Choroid plexus epithelial cell (primary cell): ENCODE measurements around the gene CLSTN1.

Source experiments
- DNase-seq: peaks from one replicate; pipeline ENCODE4 v3.0.0-alpha.2; 2010; ENCODE audit warnings: low read depth
- H3K4me3 ChIP-seq: 2 replicates; pipeline ENCODE4 v1.5.1; 2011; ENCODE audit warnings: low read depth, mild to moderate bottlenecking, control low read depth, low read length, moderate library complexity
- TF ChIP-seq, protein P1 (sequence below): conservative IDR thresholded peaks from 2 replicates; pipeline ENCODE4 v1.5.1; 2011; ENCODE audit warnings: low read depth, mild to moderate bottlenecking, control low read depth, inconsistent platforms, low read length, moderate library complexity

Gene CLSTN1

GRCh38 chr1:9823943-9824701 is at the start of gene CLSTN1:
Gene CLSTN1, minus strand, starts transcription at chr1:9823965. Its CDS starts 232 bp downstream, at chr1:9823733.
- TF ChIP-seq, protein P1, sequence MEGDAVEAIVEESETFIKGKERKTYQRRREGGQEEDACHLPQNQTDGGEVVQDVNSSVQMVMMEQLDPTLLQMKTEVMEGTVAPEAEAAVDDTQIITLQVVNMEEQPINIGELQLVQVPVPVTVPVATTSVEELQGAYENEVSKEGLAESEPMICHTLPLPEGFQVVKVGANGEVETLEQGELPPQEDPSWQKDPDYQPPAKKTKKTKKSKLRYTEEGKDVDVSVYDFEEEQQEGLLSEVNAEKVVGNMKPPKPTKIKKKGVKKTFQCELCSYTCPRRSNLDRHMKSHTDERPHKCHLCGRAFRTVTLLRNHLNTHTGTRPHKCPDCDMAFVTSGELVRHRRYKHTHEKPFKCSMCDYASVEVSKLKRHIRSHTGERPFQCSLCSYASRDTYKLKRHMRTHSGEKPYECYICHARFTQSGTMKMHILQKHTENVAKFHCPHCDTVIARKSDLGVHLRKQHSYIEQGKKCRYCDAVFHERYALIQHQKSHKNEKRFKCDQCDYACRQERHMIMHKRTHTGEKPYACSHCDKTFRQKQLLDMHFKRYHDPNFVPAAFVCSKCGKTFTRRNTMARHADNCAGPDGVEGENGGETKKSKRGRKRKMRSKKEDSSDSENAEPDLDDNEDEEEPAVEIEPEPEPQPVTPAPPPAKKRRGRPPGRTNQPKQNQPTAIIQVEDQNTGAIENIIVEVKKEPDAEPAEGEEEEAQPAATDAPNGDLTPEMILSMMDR: no peak
- peak; percentile 86 for DNase-seq
- peak within 1 kb of the TSS; percentile 84 for H3K4me3 ChIP-seq

GRCh38 chr1:9873385-9873784 is 49.6 kb upstream of the CLSTN1 start:
- DNase-seq: no peak
- H3K4me3 ChIP-seq: no peak overlapping the region
- TF ChIP-seq, protein P1: no peak

DNA sequence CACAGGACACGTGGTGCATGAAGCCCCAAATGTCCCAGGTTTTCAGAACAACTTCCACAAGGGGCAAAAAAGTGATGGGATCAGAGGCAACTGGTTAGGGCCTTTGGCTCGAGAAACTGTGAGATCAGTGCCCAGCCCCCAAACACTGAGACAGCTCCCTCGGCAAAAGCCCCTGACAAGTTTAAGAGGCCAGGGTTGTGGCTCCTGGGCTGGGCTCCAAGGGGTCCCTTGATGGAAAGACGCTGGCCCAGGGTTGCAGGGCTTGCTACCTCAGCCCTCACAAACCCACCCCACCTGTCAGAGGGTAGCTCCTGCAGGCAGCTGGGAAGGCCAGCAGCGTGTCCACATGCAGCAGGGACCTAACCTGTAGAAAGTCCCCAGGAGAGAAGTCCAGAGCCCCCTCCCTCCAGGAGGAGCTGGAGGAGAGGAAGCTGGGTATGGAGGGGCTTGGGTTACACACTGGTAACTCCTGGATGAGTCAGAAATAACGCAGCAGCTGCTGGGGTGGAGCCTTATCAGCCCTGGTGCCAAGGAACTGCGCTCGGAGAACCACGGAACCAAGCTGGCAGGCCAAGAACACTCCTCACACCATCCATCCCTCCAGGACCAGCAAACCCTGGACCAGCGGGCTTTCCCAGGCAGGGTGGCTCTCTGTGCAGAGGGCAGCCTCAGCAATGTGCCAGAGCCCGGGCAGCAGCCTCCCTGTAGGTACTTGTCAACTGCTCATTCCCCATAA is 48.8 kb upstream of the CLSTN1 start:
- no peak overlapping the region for H3K4me3 ChIP-seq
- no peak for DNase-seq
- TF ChIP-seq, protein P1: no peak

DNA sequence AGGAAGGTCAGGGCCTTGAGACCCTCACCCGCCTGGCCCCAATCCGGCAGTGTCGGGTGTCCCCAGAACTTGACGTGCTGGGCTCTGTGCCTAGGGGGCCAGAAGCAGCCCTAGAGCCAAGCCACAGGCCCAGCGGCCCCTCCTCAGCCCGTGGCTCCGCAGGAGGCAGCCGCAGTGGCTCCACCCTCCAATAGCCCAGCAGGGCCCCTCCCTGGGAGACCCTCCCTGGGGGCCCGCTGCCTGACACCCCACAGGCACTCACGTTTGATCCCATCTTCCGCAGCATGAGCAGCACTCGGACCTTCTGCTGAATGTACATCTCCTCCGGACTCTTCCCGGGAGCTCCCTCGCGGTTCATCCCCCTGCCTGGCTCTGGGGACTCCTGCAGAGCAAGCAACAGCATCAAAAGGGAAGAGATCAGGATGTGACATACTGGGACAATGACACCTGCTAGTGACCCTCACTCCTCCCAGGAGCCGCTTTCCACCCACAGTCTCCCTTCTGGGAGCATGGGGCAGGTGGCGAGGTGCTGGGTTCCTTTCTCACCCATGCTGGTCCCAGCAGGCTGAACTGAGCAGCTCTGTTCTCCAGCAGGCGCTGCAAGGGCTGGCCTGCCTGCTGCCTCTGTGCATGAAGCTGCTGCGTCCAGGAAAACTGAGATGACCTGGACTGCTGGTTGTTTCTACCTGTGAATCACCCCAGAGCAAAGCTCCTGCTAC is 48.1 kb upstream of the CLSTN1 start:
- H3K4me3 ChIP-seq: no peak overlapping the region
- TF ChIP-seq, protein P1: no peak
- no peak for DNase-seq

DNA sequence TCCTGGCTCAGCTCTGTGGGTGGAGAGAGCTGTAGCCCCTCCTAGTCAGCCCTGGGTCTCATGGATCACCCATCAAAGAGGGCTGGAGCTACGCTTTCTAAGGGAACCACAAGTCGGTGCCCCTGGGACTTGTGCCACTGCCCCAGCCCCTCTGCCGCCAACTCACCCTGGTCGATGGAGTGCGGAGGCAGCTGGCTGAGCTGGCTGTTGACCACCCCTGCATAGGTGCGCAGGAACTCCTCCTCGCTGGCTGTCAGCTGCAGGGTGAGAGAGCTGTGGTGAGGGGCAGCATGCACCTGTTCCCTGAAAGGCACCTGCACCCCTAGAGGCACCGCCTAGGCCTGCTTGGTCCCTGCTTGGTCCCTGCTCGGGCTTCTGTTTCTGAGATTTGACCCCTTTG is 47.3 kb upstream of the CLSTN1 start:
- no peak overlapping the region for H3K4me3 ChIP-seq
- TF ChIP-seq, protein P1: no peak
- no peak for DNase-seq

DNA sequence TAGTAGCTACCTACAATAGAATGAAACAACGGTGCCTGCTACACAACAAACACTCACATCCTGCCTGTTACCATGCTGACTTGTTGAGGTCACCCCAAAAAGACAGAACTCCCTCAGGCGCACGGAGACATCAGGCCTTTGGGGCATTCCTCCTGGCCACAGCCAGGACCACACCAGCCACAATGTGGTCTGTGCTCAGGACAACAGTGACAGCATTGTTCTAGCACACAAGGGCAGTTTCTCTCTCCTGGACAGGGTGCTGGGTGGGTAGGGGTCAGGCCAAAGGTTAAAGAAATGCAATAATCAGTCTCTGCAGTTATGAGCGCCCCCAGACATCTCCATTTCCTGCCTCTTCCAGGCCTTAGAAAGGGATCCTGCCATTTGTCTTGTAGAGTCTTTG is 46.8 kb upstream of the CLSTN1 start:
- no peak overlapping the region for H3K4me3 ChIP-seq
- TF ChIP-seq, protein P1: no peak
- DNase-seq: no peak
